Measurements from ENCODE around the gene CCDC70. TPM values are rescaled to one million over a fixed set of nuclear protein-coding genes. Genes with fewer than 3 reads are reported as not detected.

Gene CCDC70
- total and polyA plus RNA-seq, 2 of the 8 experiments (the other 6 are each of a cell fraction or from before 2014, with no cell fraction given): not detected

- TF ChIP-seq CHD7 (IDR thresholded peaks at IDR 0.05; ENCODE audit: insufficient replicate concordance, low read length) (no peak), RFX5 (IDR thresholded peaks at IDR 0.05; ENCODE audit: borderline replicate concordance, low read depth, low read length) (no peak), POLR2A (IDR thresholded peaks at IDR 0.05; ENCODE audit: control extremely low read depth in 1 of 2, low read depth in 2 of 2, low read length in 2 of 2) (no peak)
Measured at GRCh38 chr13:51895906-51896888, 34.4 kb downstream of the CCDC70 start (continued).

Data from H1 (cell line).